ENCODE measurements around the gene MASP2.
"Not testable (repeated sequence)": the region's sequence is repeated elsewhere in the genome, so short reads cannot be mapped to it uniquely, and the experiment has no call there.

DNA sequence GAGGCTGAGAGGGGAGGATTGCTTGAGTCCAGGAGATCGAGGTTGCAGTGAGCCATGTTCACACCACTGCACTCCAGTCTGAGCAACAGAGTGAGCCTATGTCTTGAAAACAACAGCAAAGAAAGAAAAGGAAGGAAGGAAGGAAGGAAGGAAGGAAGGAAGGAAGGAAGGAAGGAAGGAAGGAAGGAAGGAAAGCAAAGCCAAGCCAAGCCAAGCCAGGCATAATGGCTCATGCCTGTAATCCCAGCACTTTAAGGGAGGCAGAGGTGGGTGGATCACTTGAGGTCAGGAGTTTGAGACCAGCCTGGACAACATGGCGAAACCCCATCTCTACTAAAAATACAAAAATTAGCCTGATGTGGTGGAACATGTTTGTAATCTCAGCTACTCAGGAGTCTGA lies 55.0 kb downstream of the MASP2 start:
- TF ChIP-seq CTCF (IDR thresholded peaks at IDR 0.05 in 2 of 3, conservative IDR thresholded peaks at IDR 0.05 in 1 of 3; ENCODE audit: control insufficient read depth in 2 of 3, extremely low read depth in 1 of 3, insufficient read depth in 1 of 3, low read depth in 3 of 3, low read length in 3 of 3); NBN (IDR thresholded peaks at IDR 0.05); TCF7 (IDR thresholded peaks at IDR 0.05; ENCODE audit: borderline replicate concordance); CHD2 (IDR thresholded peaks at IDR 0.05; ENCODE audit: borderline replicate concordance, low read depth, low read length); ZZZ3 (IDR thresholded peaks at IDR 0.05; ENCODE audit: control insufficient read depth, insufficient read length, low read depth); TCF12 (IDR thresholded peaks at IDR 0.05; ENCODE audit: low read depth, low read length); SPI1 (IDR thresholded peaks at IDR 0.05; ENCODE audit: borderline replicate concordance, insufficient read depth, low read depth, low read length): not testable (repeated sequence)

All from GM12878 (cell line).